Activated CD8-positive, alpha-beta memory T cell treated with anti-CD3 and anti-CD28 coated beads for 36 hours (primary cell): ENCODE results near the gene PVRIG. TPM values are rescaled to one million over a fixed set of nuclear protein-coding genes. Genes with fewer than 3 reads are reported as not detected.
"Not testable (repeated sequence)": the region's sequence is repeated elsewhere in the genome, so short reads cannot be mapped to it uniquely, and the experiment has no call there.

Experiments
- CTCF ChIA-PET: fragments of 350-600 bp; sonication (Branson Sonifier 250); formaldehyde crosslinking; loops from one replicate; lab custom pipeline; 2021; ENCODE audit warnings: antibody characterized with exemption; lab: Charles Lee
- POLR2A ChIA-PET: fragments of 350-600 bp; sonication (Branson Sonifier 250); formaldehyde crosslinking; loops from one replicate; lab custom pipeline; 2021; ENCODE audit warnings: antibody characterized with exemption; lab: Charles Lee
- total RNA-seq, 2 experiments: library from RNA; stranded (reverse); gene quantifications; one replicate each; pipeline ENCODE4 v1.2.3, GENCODE V29; 2021

The PVRIG gene
- total RNA-seq, 2 experiments from 2014 or later: 22.4 to 23.6 TPM

- CTCF ChIA-PET: interaction anchor here (0.8 to 2.1 kb wide), 10 partner anchors 9 to 88 kb away, joined by 3 to 16 read pairs (median 6); partner anchors contain the start of gene AP4M1
- POLR2A ChIA-PET: interaction anchor here (1.0 kb wide), 1 partner anchor 30 kb away, joined by 3 read pairs; the partner anchor contains the start of gene PVRIG
These were observed 29.6 kb upstream of the PVRIG start for GRCh38 chr7:100190048-100190711.

- POLR2A ChIA-PET: no interaction called here
These were observed 28.0 kb upstream of the PVRIG start for GRCh38 chr7:100191775-100192174.

GRCh38 chr7:100192281-100192862 is 27.4 kb upstream of the PVRIG start:
- CTCF ChIA-PET: interaction anchor here (1.2 kb wide), 1 partner anchor 26 kb away, joined by 3 read pairs; no protein-coding TSS in a partner anchor
- POLR2A ChIA-PET: not testable (repeated sequence)

More at GRCh38 chr7:100191775-100192174, 28.0 kb upstream of the PVRIG start:
- CTCF ChIA-PET: no interaction called here

DNA sequence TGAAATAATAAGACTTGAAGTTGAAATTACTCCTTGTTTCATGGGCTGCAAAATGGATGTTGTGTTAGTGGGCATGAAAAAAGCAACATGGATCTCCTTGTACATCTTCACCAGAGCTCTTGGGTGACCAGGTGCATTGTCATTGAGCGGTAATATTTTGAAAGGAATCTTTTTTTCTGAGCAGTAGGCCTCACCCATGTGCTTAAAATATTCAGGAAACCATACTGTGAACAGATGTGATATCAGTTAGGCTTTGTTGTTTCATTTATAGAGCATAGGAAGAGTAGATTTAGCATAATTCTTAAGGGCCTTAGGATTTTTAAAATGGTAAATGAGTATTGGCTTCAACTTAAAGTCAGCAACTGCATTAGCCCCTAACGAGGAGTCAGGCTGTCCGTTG is 26.8 kb upstream of the PVRIG start:
- ChIA-PET POLR2A (no interaction called here), CTCF (interaction anchor here (1.0 to 1.4 kb wide), 4 partner anchors 17 to 62 kb away, joined by 3 to 6 read pairs (median 3); no protein-coding TSS in a partner anchor)

- CTCF ChIA-PET: interaction anchor here (1.0 kb wide), 1 partner anchor 9 kb away, joined by 3 read pairs; no protein-coding TSS in a partner anchor
- POLR2A ChIA-PET: no interaction called here
These were observed 24.5 kb upstream of the PVRIG start for GRCh38 chr7:100195222-100195621.

DNA sequence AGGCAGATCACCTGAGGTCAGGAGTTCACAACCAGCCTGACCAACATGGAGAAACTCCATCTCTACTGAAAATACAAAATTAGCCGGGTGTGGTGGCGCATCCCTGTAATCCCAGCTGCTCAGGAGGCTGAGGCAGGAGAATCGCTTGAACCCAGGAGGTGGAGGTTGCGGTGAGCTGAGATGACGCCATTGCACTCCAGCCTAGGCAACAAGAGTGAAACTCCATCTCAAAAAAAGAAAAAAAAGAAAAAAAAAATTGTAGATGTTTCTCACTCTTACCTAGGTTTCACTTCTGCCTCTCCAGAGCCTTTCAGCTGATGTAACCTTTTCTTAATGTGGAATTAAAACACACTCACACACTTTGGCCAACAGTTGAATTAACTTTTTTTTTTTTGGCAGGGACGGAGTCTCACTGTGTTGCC is 23.8 kb upstream of the PVRIG start:
- POLR2A ChIA-PET, CTCF ChIA-PET: not testable (repeated sequence)

- CTCF ChIA-PET: interaction anchor here (0.7 kb wide), 2 partner anchors 34 to 184 kb away, joined by 3 to 4 read pairs; no protein-coding TSS in a partner anchor
These were observed 21.5 kb upstream of the PVRIG start for GRCh38 chr7:100198266-100198665.

DNA sequence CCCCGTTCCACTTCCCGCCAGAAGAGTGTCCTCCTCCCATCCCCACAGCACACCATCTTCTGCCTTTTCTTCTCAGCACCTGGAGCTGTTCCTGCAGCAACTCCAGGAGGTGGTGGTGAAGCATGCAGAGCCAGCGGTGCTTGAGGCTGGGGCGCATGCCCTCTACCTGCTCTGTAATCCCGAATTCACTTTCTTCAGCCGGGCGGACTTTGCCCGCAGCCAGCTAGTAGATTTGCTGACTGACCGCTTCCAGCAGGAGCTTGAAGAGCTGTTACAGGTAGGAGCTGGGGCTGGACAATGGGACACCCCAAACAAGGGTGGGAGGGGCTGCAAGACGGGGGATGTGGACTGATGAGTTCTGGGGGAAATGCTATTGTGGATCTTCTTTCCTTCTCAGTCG is 19.1 kb upstream of the PVRIG start:
- POLR2A ChIA-PET: no interaction called here
- CTCF ChIA-PET: interaction anchor here (0.6 to 1.5 kb wide), 3 partner anchors 18 to 54 kb away, joined by 3 read pairs; no protein-coding TSS in a partner anchor

More at GRCh38 chr7:100198266-100198665, 21.5 kb upstream of the PVRIG start:
- POLR2A ChIA-PET: no interaction called here

GRCh38 chr7:100204454-100204853 is 15.3 kb upstream of the PVRIG start:
- CTCF ChIA-PET: no interaction called here
- POLR2A ChIA-PET: no interaction called here

DNA sequence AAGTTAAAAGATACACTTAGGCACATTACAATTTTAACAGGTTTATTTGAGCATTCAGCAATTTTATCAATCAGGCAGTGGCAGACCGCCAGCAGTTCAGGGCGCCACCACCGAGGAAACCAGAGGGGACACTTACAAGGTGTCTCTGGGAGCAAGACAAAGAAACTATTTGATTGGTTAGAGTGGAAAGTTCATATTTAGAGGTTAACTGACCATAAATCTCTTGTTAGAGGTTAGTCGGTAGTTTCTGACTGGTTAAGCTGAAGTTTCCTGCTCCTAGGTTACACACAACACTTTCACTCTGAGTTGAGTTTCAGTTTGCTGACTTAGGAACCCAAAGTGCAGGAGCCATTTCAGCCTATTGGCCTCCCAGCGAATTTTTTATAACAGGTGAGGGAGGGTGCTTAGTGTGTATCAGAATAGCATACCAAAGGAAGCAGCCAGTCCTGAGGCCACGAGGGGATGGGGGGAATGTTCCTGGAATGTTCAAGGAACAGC is 10.8 kb upstream of the PVRIG start:
- ChIA-PET POLR2A (interaction anchor here (1.2 kb wide), 1 partner anchor 12 kb away, joined by 3 read pairs; no protein-coding TSS in a partner anchor), CTCF (interaction anchor here (1.0 to 3.9 kb wide), 5 partner anchors 11 to 76 kb away, joined by 3 to 23 read pairs (median 6); partner anchors contain the start of gene PVRIG)

- ChIA-PET POLR2A (interaction anchor here (0.5 to 1.2 kb wide), 2 partner anchors 12 to 139 kb away, joined by 3 read pairs; no protein-coding TSS in a partner anchor), CTCF (interaction anchor here (1.1 to 3.9 kb wide), 5 partner anchors 10 to 43 kb away, joined by 3 to 23 read pairs (median 6); partner anchors contain the start of gene PVRIG)
These were observed 10.3 kb upstream of the PVRIG start for GRCh38 chr7:100209493-100209892.

- ChIA-PET CTCF (interaction anchor here (1.0 to 3.9 kb wide), 5 partner anchors 21 to 78 kb away, joined by 3 to 16 read pairs (median 4); no protein-coding TSS in a partner anchor), POLR2A (interaction anchor here (0.6 to 1.2 kb wide), 3 partner anchors 9 to 288 kb away, joined by 3 to 4 read pairs (median 4); partner anchors contain the start of gene PVRIG)
These were observed 8.9 kb upstream of the PVRIG start for GRCh38 chr7:100210805-100211204.

GRCh38 chr7:100211342-100211780 is 8.4 kb upstream of the PVRIG start:
- POLR2A ChIA-PET: interaction anchor here (0.6 to 1.2 kb wide), 3 partner anchors 9 to 289 kb away, joined by 3 to 4 read pairs (median 4); partner anchors contain the start of gene PVRIG
- CTCF ChIA-PET: interaction anchor here (1.0 to 3.9 kb wide), 4 partner anchors 21 to 79 kb away, joined by 3 to 16 read pairs (median 5); no protein-coding TSS in a partner anchor

GRCh38 chr7:100212631-100213286 is 7.0 kb upstream of the PVRIG start:
- POLR2A ChIA-PET: no interaction called here
- CTCF ChIA-PET: no interaction called here

DNA sequence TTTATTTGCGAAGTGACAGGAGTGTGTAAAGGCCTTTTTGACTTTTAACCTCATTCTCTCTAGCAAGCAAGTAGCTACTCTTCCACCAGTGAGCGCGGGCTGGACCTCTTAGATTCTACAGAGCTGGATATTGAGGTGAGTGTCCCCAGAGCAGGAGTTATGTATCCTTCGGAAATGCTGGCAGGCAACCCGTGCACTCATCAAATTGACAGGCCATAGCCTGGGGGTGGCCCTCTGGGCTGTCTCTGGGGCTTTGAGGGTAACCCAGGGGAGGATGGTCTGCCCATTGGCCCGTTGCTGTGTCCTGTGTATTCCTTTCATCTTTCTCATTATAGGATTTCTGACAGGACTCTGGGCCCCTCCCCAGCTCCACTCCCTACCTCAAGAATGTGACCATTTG is 6.1 kb upstream of the PVRIG start:
- CTCF ChIA-PET: no interaction called here
- POLR2A ChIA-PET: no interaction called here

DNA sequence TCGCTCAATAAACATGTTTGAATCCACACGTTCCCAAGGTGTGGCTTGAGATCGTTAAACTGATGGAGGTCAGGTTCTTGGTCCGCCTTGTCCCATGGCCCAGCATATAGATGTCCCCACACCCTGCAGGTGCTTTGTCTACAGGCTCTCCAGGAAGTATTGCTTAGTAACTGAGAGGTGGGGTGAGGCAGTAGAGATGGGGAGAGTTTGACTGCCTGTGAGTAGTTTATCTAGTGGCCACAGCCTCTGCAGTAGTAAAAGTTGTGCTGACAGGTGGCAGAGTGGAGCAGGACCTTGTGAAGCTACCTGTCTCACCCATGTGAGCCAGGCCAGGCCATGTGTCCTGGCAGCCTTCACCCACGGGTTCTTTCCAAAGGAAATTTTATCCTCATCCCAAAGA is 5.4 kb upstream of the PVRIG start:
- POLR2A ChIA-PET: not testable (repeated sequence)

DNA sequence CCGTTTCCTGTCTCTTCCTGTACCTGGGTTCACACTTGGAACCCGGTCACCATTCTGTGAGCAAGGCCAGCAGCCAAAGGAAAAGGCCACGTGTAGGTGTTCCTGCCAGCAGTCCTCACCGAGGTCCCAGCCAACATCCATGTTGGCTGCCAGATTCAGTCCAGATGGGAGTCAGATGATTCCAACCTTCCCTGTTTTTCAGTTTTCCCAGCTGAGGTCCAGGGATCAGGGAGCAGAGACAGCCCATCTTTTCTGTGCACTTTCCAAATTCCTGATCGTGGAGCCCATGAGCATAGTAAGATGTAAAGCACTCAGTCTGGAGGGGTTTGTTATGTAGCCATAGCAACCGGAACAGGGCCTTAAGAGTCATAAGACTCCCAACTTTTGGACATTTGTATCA is 3.9 kb upstream of the PVRIG start:
- POLR2A ChIA-PET: interaction anchor here (0.7 kb wide), 1 partner anchor 92 kb away, joined by 4 read pairs; no protein-coding TSS in a partner anchor
- CTCF ChIA-PET: interaction anchor here (0.8 to 1.7 kb wide), 2 partner anchors 77 to 83 kb away, joined by 4 to 5 read pairs; no protein-coding TSS in a partner anchor

More for the DNA sequence above, 5.4 kb upstream of the PVRIG start:
- CTCF ChIA-PET: not testable (repeated sequence)

DNA sequence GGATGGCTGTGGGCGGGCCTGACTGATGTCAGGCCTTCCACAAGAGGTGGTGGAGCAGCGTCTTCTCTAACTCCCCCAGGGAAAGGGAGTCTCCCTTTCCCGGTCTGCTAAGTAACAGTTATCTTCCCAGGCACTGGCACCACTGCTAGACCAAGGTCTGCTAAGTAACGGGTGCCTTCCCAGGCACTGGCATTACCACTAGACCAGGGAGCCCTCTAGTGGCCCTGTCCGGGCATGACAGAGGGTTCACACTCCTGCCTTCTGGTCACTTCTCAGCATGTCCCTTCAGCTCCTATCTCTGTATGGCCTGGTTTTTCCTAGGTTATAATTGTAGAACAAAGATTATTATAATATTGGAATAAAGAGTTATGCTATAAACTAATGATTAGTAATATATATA is 1.8 kb upstream of the PVRIG start:
- POLR2A ChIA-PET: interaction anchor here (1.1 kb wide), 1 partner anchor 69 kb away, joined by 3 read pairs; the partner anchor contains the start of gene LAMTOR4
- CTCF ChIA-PET: interaction anchor here (0.6 to 5.6 kb wide), 7 partner anchors 9 to 129 kb away, joined by 3 to 23 read pairs (median 4); partner anchors contain the start of gene GPC2
